Measurements from ENCODE around the gene ADCY4. TPM values are rescaled to one million over a fixed set of nuclear protein-coding genes. Genes with fewer than 3 reads are reported as not detected.

ADCY4 gene
- total RNA-seq, 4 donors from 2014 or later, result 12.1 to 53.6 (median 26.9) TPM

DNA sequence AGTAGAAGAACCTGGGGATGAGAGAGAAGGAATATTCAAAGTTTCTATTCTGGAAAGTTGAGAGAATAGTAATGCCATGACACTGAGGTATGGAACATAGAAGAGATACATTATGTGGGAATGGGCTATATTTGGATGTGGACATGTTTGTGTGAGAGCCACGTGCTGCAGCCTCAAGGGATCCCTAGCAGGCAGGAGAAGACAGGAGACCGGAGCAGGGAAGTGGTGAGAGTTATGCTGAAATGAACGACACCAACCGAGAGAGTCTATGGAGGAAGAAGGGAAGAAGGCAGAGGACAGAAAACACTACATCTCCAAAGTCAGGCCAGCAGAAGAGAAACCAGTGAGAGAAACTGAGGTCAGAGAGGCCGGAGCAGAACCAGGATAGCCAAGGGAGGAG, 14.9 kb upstream of the ADCY4 start:
- Histone ChIP-seq H3K4me1 (peaks cover 0 to 17% (median 0%) of the 10 kb centered on the region in 4 donors), H3K27me3 (no peaks in the 10 kb centered on the region), H3K36me3 (no peaks in the 10 kb centered on the region), H3K27ac (no peak overlapping the region), H3K9me3 (no peaks in the 10 kb centered on the region), H3K4me3 (no peak overlapping the region)
- DNase-seq, result no peak
- no peak for TF ChIP-seq POLR2A (IDR thresholded peaks at IDR 0.05)
- TF ChIP-seq, protein P1, sequence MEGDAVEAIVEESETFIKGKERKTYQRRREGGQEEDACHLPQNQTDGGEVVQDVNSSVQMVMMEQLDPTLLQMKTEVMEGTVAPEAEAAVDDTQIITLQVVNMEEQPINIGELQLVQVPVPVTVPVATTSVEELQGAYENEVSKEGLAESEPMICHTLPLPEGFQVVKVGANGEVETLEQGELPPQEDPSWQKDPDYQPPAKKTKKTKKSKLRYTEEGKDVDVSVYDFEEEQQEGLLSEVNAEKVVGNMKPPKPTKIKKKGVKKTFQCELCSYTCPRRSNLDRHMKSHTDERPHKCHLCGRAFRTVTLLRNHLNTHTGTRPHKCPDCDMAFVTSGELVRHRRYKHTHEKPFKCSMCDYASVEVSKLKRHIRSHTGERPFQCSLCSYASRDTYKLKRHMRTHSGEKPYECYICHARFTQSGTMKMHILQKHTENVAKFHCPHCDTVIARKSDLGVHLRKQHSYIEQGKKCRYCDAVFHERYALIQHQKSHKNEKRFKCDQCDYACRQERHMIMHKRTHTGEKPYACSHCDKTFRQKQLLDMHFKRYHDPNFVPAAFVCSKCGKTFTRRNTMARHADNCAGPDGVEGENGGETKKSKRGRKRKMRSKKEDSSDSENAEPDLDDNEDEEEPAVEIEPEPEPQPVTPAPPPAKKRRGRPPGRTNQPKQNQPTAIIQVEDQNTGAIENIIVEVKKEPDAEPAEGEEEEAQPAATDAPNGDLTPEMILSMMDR (IDR thresholded peaks at IDR 0.05), result no peak

DNA sequence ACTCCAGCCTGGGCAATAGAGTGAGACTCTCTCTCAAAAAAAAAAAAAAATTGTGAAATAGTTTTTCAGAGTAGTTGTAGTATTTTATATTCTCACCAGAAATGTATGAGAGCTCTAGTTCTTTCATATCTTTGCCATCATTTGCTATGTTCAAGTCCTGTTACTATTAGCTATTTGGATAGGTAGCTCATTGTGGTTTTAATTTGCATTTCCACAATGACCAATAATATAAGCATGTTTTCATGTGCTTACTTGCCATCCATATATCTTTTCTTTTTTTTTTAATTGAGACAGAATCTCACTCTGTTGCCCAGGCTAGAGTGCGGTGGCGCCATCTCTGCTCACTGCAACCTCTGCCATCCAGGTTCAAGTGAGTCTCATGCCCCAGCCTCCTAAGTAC, 13.3 kb upstream of the ADCY4 start:
- Histone ChIP-seq H3K36me3 (no peaks in the 10 kb centered on the region), H3K4me1 (peaks cover 0 to 13% (median 0%) of the 10 kb centered on the region in 4 donors), H3K4me3 (no peak overlapping the region), H3K27me3 (no peaks in the 10 kb centered on the region), H3K9me3 (no peaks in the 10 kb centered on the region), H3K27ac (no peak overlapping the region)
- no peak for DNase-seq
- no peak for TF ChIP-seq POLR2A (IDR thresholded peaks at IDR 0.05)
- TF ChIP-seq, protein P1 (IDR thresholded peaks at IDR 0.05), result no peak

DNA sequence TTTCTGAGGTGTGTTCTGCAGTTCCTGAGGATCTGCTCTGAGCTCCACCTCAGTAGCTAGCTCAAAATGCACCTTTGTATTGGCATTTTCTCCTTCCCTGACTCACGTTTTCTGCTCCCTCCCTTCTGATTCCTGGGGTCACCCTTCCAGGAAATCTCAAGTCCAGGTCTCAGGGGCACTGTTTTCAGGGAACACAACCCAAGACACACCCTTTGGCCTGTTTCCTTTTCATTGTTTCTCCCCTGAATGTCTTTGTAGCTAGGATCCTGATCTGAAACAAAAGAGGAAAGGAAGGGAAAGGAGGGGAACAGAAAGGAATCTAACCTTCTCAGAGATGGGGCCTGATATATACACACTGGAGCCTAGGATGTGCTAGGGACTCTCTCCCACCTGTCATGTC, 12.3 kb upstream of the ADCY4 start:
- Histone ChIP-seq H3K36me3 (no peaks in the 10 kb centered on the region), H3K4me1 (peaks cover 0 to 13% (median 0%) of the 10 kb centered on the region in 4 donors), H3K9me3 (no peaks in the 10 kb centered on the region), H3K27me3 (no peaks in the 10 kb centered on the region), H3K4me3 (no peak overlapping the region), H3K27ac (no peak overlapping the region)
- no peak for TF ChIP-seq POLR2A (IDR thresholded peaks at IDR 0.05)
- TF ChIP-seq, protein P1 (IDR thresholded peaks at IDR 0.05), result no peak
- DNase-seq, result no peak

GRCh38 chr14:24343795-24344660, 9.2 kb upstream of the ADCY4 start:
- no peaks in the 10 kb centered on the region for H3K27me3 ChIP-seq
- TF ChIP-seq, protein P1 (IDR thresholded peaks at IDR 0.05), result no peak
- no peak for TF ChIP-seq POLR2A (IDR thresholded peaks at IDR 0.05)
- DNase-seq, result peak in 2 of 3 donors; percentile 75 to 82
- no peaks in the 10 kb centered on the region for H3K9me3 ChIP-seq
- no peak overlapping the region for H3K4me3 ChIP-seq
- peaks cover 0 to 11% (median 1%) of the 10 kb centered on the region in 4 donors for H3K4me1 ChIP-seq
- H3K36me3 ChIP-seq, result no peaks in the 10 kb centered on the region
- peak overlapping the region in 2 of 4 donors; percentile 40 to 41 for H3K27ac ChIP-seq

GRCh38 chr14:24342889-24343288, 8.0 kb upstream of the ADCY4 start:
- Histone ChIP-seq H3K4me1 (peaks cover 0 to 22% (median 5%) of the 10 kb centered on the region in 4 donors), H3K9me3 (no peaks in the 10 kb centered on the region), H3K27me3 (no peaks in the 10 kb centered on the region), H3K27ac (no peak overlapping the region), H3K4me3 (no peak overlapping the region), H3K36me3 (peaks cover 0 to 7% (median 0%) of the 10 kb centered on the region in 3 donors)
- no peak for DNase-seq
- TF ChIP-seq, protein P1 (IDR thresholded peaks at IDR 0.05), result no peak
- TF ChIP-seq POLR2A (IDR thresholded peaks at IDR 0.05), result no peak

All from Peyer's patch (tissue), 4 donors.